Measurements from ENCODE around the gene RPGR. TPM values are rescaled to one million over a fixed set of nuclear protein-coding genes. Genes with fewer than 3 reads are reported as not detected.

The RPGR gene
- total RNA-seq, 1 donor from 2014 or later: 9.2 TPM

DNA sequence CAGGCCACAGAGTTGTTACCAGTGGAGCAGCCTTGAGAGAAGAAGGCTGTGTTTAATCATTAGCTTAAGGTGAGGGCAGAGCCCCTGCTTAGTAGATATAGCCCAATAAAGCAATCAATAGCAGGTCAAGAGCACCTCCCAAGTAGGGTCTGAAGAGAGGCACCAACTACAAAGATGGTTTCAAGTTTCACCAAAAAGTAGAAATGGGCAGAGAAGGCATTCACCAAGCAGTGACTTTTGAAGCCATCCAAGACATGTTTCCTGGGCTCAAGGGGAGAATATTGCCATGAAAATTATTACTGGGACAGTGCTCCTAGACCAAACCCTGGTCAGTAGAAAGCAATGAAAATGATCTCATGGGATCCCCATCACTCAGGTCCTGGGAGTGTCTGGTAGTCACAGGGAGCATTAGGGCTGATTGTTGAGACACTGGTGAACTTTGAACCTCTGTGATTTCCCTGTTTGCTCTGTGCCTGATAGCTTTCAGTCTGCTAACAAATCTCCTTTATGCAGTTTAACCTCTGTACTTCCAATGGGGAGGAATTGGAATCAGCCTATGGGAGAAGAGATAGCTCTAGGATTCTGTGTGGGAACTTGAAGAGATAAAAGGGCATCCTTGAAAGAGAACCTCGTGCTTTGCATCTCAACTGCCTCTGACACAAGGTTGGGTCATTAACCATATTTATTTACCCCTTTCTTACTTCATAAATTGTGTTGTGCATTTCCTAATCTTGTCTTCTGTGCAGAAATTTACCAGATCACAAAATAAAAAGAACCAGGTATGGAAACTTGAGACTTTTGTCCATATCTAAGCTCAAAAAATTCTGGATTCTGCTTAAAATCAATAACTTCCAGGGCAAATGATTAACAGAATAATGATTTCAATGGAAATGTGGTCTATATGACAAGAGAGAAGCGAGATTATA is 15.8 kb upstream of the RPGR start:
- no peak for TF ChIP-seq CTCF (IDR thresholded peaks at IDR 0.05)
- no peaks in the 10 kb centered on the region for H3K27me3 Mint-ChIP-seq (ENCODE audit: unreplicated experiment)
- H3K27ac Mint-ChIP-seq (ENCODE audit: unreplicated experiment): no peak overlapping the region
- H3K4me3 Mint-ChIP-seq (ENCODE audit: unreplicated experiment): no peak overlapping the region
- H3K4me1 Mint-ChIP-seq (ENCODE audit: unreplicated experiment): no peaks in the 10 kb centered on the region
- peaks cover 14% of the 10 kb centered on the region for H3K9me3 Mint-ChIP-seq (ENCODE audit: unreplicated experiment)
- no peak for DNase-seq (ENCODE audit: extremely low spot score, unreplicated experiment)
- H3K36me3 Mint-ChIP-seq (ENCODE audit: unreplicated experiment): no peaks in the 10 kb centered on the region

DNA sequence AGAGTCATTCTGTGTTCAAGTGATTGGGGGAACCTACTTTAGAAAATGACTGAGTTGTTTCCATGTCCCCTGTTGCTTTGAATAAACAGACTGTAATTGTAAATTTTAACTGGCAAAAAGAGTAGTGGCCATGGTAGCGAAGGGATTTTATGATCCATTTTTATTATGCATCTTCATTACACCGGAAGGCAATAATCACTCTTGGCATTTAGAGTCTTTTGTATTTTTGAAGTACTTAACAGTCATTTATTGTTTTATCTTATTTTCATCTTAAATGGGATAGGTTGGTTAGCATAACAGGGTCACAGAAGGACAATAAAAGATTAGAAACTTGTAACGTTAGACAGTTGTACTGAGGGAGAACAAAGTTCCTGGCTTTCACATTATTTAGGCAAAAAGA is 14.1 kb upstream of the RPGR start:
- H3K36me3 Mint-ChIP-seq (ENCODE audit: unreplicated experiment): no peaks in the 10 kb centered on the region
- H3K27me3 Mint-ChIP-seq (ENCODE audit: unreplicated experiment): peaks cover 2% of the 10 kb centered on the region
- peaks cover 14% of the 10 kb centered on the region for H3K9me3 Mint-ChIP-seq (ENCODE audit: unreplicated experiment)
- H3K4me1 Mint-ChIP-seq (ENCODE audit: unreplicated experiment): no peaks in the 10 kb centered on the region
- DNase-seq (ENCODE audit: extremely low spot score, unreplicated experiment): no peak
- H3K4me3 Mint-ChIP-seq (ENCODE audit: unreplicated experiment): no peak overlapping the region
- H3K27ac Mint-ChIP-seq (ENCODE audit: unreplicated experiment): no peak overlapping the region
- TF ChIP-seq CTCF (IDR thresholded peaks at IDR 0.05): no peak

- TF ChIP-seq CTCF (IDR thresholded peaks at IDR 0.05): no peak
- Mint-ChIP-seq H3K27me3 (ENCODE audit: unreplicated experiment) (peaks cover 7% of the 10 kb centered on the region), H3K36me3 (ENCODE audit: unreplicated experiment) (no peaks in the 10 kb centered on the region), H3K4me3 (ENCODE audit: unreplicated experiment) (no peak overlapping the region), H3K9me3 (ENCODE audit: unreplicated experiment) (peaks cover 6% of the 10 kb centered on the region), H3K4me1 (ENCODE audit: unreplicated experiment) (no peaks in the 10 kb centered on the region), H3K27ac (ENCODE audit: unreplicated experiment) (no peak overlapping the region)
- no peak for DNase-seq (ENCODE audit: extremely low spot score, unreplicated experiment)
Measured at GRCh38 chrX:38336538-38337240, 9.4 kb upstream of the RPGR start.

DNA sequence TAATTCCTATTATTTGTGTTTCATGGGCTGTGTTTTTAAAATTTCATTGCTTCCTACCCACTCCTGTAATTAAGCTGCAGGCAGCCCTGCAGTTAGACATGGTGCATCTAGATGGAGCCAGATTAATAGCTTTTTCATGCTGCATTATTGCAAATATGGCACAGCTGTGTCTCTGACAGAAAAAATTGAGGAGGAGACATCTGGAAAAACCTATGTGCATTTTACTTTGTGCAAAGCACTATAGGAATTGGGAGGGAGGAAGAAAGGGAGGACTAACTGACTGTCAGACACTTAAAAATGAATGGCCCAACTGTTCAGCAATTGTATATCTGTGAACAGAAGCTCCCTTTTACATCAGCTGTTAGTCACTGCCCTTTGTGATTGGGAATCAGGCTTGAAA is 8.1 kb upstream of the RPGR start:
- DNase-seq (ENCODE audit: extremely low spot score, unreplicated experiment): no peak
- peaks cover 7% of the 10 kb centered on the region for H3K27me3 Mint-ChIP-seq (ENCODE audit: unreplicated experiment)
- no peaks in the 10 kb centered on the region for H3K4me1 Mint-ChIP-seq (ENCODE audit: unreplicated experiment)
- H3K27ac Mint-ChIP-seq (ENCODE audit: unreplicated experiment): no peak overlapping the region
- no peak overlapping the region for H3K4me3 Mint-ChIP-seq (ENCODE audit: unreplicated experiment)
- no peak for TF ChIP-seq CTCF (IDR thresholded peaks at IDR 0.05)
- H3K36me3 Mint-ChIP-seq (ENCODE audit: unreplicated experiment): no peaks in the 10 kb centered on the region
- no peaks in the 10 kb centered on the region for H3K9me3 Mint-ChIP-seq (ENCODE audit: unreplicated experiment)

GRCh38 chrX:38332505-38332904 is 5.2 kb upstream of the RPGR start:
- Mint-ChIP-seq H3K9me3 (ENCODE audit: unreplicated experiment) (no peaks in the 10 kb centered on the region), H3K4me3 (ENCODE audit: unreplicated experiment) (no peak overlapping the region), H3K27me3 (ENCODE audit: unreplicated experiment) (peaks cover 7% of the 10 kb centered on the region), H3K4me1 (ENCODE audit: unreplicated experiment) (peaks cover 2% of the 10 kb centered on the region), H3K27ac (ENCODE audit: unreplicated experiment) (no peak overlapping the region), H3K36me3 (ENCODE audit: unreplicated experiment) (no peaks in the 10 kb centered on the region)
- TF ChIP-seq CTCF (IDR thresholded peaks at IDR 0.05): no peak
- DNase-seq (ENCODE audit: extremely low spot score, unreplicated experiment): no peak

Data from osteocyte (in vitro differentiated cells).